HepG2 (cell line): ENCODE results near the gene RASSF4. TPM values are rescaled to one million over a fixed set of nuclear protein-coding genes. Genes with fewer than 3 reads are reported as not detected.

Experiments used
- CBX1 ChIP-seq: IDR thresholded peaks from one replicate; pipeline ENCODE4 v1.6.1; 2016; ENCODE audit warnings: antibody characterized with exemption, low read depth
- CREM ChIP-seq, 2 experiments: sonication (generic) in 1 of 2; formaldehyde crosslinking in 1 of 2; IDR thresholded peaks; 2 replicates each; pipeline versions ENCODE4 v1.4.0 to v1.6.1; 2016 to 2020; ENCODE audit warnings: antibody characterized with exemption in 1 of 2, mild to moderate bottlenecking in 1 of 2, missing genetic modification reagents in 1 of 2
- GABPB1 ChIP-seq: IDR thresholded peaks from 2 replicates; pipeline ENCODE4 v1.6.1; 2016; ENCODE audit warnings: mild to moderate bottlenecking, missing genetic modification reagents, moderate library complexity, missing compliant biosample characterization
- MED1 ChIP-seq: sonication (generic); formaldehyde crosslinking; IDR thresholded peaks from 2 replicates; pipeline ENCODE4 v1.4.0; 2020; ENCODE audit warnings: missing genetic modification reagents
- MYC ChIP-seq: sonication (generic); formaldehyde crosslinking; IDR thresholded peaks from 2 replicates; pipeline ENCODE4 v1.9.0; 2021; ENCODE audit warnings: missing genetic modification reagents, borderline replicate concordance
- NR3C1 ChIP-seq: sonication (generic); formaldehyde crosslinking; IDR thresholded peaks from 2 replicates; pipeline ENCODE4 v1.4.0; 2020; ENCODE audit warnings: missing genetic modification reagents
- SMAD9 ChIP-seq: sonication (generic); formaldehyde crosslinking; IDR thresholded peaks from 2 replicates; pipeline ENCODE4 v1.5.1; 2020; ENCODE audit warnings: mild to moderate bottlenecking, missing genetic modification reagents
- SOX5 ChIP-seq: IDR thresholded peaks from 2 replicates; pipeline ENCODE4 v1.6.1; 2016; ENCODE audit warnings: borderline replicate concordance
- WIZ ChIP-seq: sonication (generic); formaldehyde crosslinking; IDR thresholded peaks from 2 replicates; pipeline ENCODE4 v1.5.1; 2020; ENCODE audit warnings: mild to moderate bottlenecking, missing genetic modification reagents
- XRCC5 ChIP-seq: fragments of 200-400 bp; formaldehyde crosslinking; optimal IDR thresholded peaks from 2 replicates; pipeline ENCODE3; 2017; ENCODE audit warnings: mild to moderate bottlenecking, low read length
- ZFP62 ChIP-seq: sonication (generic); formaldehyde crosslinking; IDR thresholded peaks from 2 replicates; pipeline ENCODE4 v1.4.0; 2020; ENCODE audit warnings: missing genetic modification reagents
- ZNF556 ChIP-seq: sonication (generic); formaldehyde crosslinking; IDR thresholded peaks from 2 replicates; pipeline ENCODE4 v1.4.0; 2020; ENCODE audit warnings: mild to moderate bottlenecking, missing genetic modification reagents, borderline replicate concordance
- ZNF614 ChIP-seq: IDR thresholded peaks from 2 replicates; pipeline ENCODE4 v1.6.1; 2018; ENCODE audit warnings: missing biosample characterization, missing genetic modification reagents, inconsistent platforms, borderline replicate concordance
- ZNF83 ChIP-seq: sonication (generic); formaldehyde crosslinking; IDR thresholded peaks from 2 replicates; pipeline ENCODE4 v1.4.0; 2020; ENCODE audit warnings: missing genetic modification reagents, mild to moderate bottlenecking, borderline replicate concordance
- polyA plus RNA-seq, 8 experiments: library from polyadenylated mRNA; depleted of rRNA in 3 of 8; stranded (reverse) in 7 of 8; unstranded in 1 of 8; fragments of >200 nt; fragmentation: Illumina TruSeq in 4 of 8; extraction: Trizol in 4 of 8; gene quantifications; 2 replicates each; pipeline versions ENCODE4 v1.2.1 to v1.2.3, GENCODE V29; 2011 to 2016; ENCODE audit warnings: low read depth in 4 of 8, missing spikeins in 1 of 8, mixed read lengths in 1 of 8; ENCODE audit not compliant: insufficient read depth in 1 of 8
- total RNA-seq, 5 experiments: library from RNA; depleted of rRNA; stranded (reverse); fragments of >200 nt; fragmentation: Illumina TruSeq; extraction: Trizol; gene quantifications; 2 replicates each; pipeline ENCODE4 v1.2.3, GENCODE V29; 2016; ENCODE audit warnings: low read depth in 1 of 5
- TF ChIP-seq, protein P1 (sequence below): IDR thresholded peaks from 2 replicates; pipeline ENCODE4 v1.4.0; 2020; ENCODE audit warnings: mild to moderate bottlenecking, missing genetic modification reagents
- TF ChIP-seq, protein P2 (sequence below): sonication (generic); formaldehyde crosslinking; IDR thresholded peaks from 2 replicates; pipeline ENCODE4 v1.5.1; 2020; ENCODE audit warnings: mild to moderate bottlenecking, missing genetic modification reagents, moderate library complexity

RASSF4 gene
- total and polyA plus RNA-seq, 2 of the 13 experiments (the other 11 are each of a cell fraction or from before 2014, with no cell fraction given), result 34.0 to 51.7 TPM

DNA sequence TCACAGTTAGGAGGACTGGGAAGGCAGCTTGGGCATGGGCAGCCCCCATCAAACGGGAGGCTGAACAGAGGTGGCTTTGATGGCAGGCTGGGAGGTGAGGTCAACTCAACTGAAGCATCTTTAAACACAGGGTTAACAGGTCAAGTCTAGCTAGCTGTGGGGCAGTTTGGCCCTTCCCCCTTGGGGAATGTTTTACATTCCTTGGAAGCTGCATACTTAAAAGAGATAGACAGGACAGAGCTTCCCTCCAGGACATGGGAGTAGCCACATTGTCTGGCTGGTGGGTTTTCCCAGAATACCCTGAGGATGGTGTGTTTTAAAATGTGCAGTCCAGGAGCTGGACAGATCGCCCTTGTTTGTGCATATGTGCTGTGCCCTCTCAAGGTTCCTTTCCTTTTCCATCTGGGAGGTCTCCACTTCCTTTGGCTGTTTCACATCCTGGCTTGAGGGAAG, 6.8 kb upstream of the RASSF4 start (continued):
- TF ChIP-seq ZNF83 (CRISPR knock-in tag) (no peak), WIZ (CRISPR knock-in tag) (no peak), SOX5 (CRISPR knock-in tag) (peak; percentile 58; the same call in 1 of the 2 replicates), GABPB1 (CRISPR knock-in tag) (no peak), CREM (IDR thresholded peaks at IDR 0.05) (peak; percentile 35; the same call in 1 of the 2 replicates), CREM (CRISPR knock-in tag; IDR thresholded peaks at IDR 0.05) (no peak), ZFP62 (CRISPR knock-in tag) (no peak), SMAD9 (CRISPR knock-in tag) (no peak), CBX1 (no peak), MYC (CRISPR knock-in tag) (no peak), XRCC5 (peak; percentile 15), MED1 (CRISPR knock-in tag) (0 out of 2 replicates have a peak, but pooled peaks have one; percentile 14), NR3C1 (CRISPR knock-in tag) (no peak), ZNF614 (CRISPR knock-in tag) (0 out of 2 replicates have a peak, but pooled peaks have one; percentile 36), ZNF556 (no peak)
- TF ChIP-seq, protein P1, sequence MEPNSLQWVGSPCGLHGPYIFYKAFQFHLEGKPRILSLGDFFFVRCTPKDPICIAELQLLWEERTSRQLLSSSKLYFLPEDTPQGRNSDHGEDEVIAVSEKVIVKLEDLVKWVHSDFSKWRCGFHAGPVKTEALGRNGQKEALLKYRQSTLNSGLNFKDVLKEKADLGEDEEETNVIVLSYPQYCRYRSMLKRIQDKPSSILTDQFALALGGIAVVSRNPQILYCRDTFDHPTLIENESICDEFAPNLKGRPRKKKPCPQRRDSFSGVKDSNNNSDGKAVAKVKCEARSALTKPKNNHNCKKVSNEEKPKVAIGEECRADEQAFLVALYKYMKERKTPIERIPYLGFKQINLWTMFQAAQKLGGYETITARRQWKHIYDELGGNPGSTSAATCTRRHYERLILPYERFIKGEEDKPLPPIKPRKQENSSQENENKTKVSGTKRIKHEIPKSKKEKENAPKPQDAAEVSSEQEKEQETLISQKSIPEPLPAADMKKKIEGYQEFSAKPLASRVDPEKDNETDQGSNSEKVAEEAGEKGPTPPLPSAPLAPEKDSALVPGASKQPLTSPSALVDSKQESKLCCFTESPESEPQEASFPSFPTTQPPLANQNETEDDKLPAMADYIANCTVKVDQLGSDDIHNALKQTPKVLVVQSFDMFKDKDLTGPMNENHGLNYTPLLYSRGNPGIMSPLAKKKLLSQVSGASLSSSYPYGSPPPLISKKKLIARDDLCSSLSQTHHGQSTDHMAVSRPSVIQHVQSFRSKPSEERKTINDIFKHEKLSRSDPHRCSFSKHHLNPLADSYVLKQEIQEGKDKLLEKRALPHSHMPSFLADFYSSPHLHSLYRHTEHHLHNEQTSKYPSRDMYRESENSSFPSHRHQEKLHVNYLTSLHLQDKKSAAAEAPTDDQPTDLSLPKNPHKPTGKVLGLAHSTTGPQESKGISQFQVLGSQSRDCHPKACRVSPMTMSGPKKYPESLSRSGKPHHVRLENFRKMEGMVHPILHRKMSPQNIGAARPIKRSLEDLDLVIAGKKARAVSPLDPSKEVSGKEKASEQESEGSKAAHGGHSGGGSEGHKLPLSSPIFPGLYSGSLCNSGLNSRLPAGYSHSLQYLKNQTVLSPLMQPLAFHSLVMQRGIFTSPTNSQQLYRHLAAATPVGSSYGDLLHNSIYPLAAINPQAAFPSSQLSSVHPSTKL (CRISPR knock-in tag), result peak; percentile 71
- TF ChIP-seq, protein P2, sequence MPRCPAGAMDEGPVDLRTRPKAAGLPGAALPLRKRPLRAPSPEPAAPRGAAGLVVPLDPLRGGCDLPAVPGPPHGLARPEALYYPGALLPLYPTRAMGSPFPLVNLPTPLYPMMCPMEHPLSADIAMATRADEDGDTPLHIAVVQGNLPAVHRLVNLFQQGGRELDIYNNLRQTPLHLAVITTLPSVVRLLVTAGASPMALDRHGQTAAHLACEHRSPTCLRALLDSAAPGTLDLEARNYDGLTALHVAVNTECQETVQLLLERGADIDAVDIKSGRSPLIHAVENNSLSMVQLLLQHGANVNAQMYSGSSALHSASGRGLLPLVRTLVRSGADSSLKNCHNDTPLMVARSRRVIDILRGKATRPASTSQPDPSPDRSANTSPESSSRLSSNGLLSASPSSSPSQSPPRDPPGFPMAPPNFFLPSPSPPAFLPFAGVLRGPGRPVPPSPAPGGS (CRISPR knock-in tag), result no peak
